Effector CD4-positive, alpha-beta T cell (primary cell): ENCODE results near the gene MAP2K1.
"Not testable (repeated sequence)": the region's sequence is repeated elsewhere in the genome, so short reads cannot be mapped to it uniquely, and the experiment has no call there.

Source experiments
- DNase-seq: peaks from one replicate; pipeline ENCODE4 v3.0.0-alpha.2; 2020

Gene MAP2K1

GRCh38 chr15:66425837-66426236 lies 39.1 kb downstream of the MAP2K1 start:
- DNase-seq = no peak

- no peak for DNase-seq
Measured at GRCh38 chr15:66429117-66429516, 42.4 kb downstream of the MAP2K1 start.

GRCh38 chr15:66429546-66429945 lies 42.8 kb downstream of the MAP2K1 start:
- DNase-seq = no peak

- no peak for DNase-seq
Measured at GRCh38 chr15:66430627-66431255, 44.0 kb downstream of the MAP2K1 start.

- no peak for DNase-seq
Measured at GRCh38 chr15:66433726-66434125, 47.0 kb downstream of the MAP2K1 start.

GRCh38 chr15:66440501-66440900 lies 53.8 kb downstream of the MAP2K1 start:
- DNase-seq = no peak

GRCh38 chr15:66452420-66452819 lies 65.7 kb downstream of the MAP2K1 start:
- DNase-seq = no peak

- no peak for DNase-seq
Measured at GRCh38 chr15:66452971-66453580, 66.4 kb downstream of the MAP2K1 start.

- DNase-seq = no peak
Measured at GRCh38 chr15:66454143-66454542, 67.4 kb downstream of the MAP2K1 start.

- DNase-seq = no peak
Measured at GRCh38 chr15:66456211-66456610, 69.5 kb downstream of the MAP2K1 start.

- no peak for DNase-seq
Measured at GRCh38 chr15:66459818-66460615, 73.3 kb downstream of the MAP2K1 start.

- DNase-seq = not testable (repeated sequence)
Measured at GRCh38 chr15:66461294-66461693, 74.6 kb downstream of the MAP2K1 start.

- DNase-seq = no peak
Measured at GRCh38 chr15:66461917-66462316, 75.2 kb downstream of the MAP2K1 start.

- no peak for DNase-seq
Measured at GRCh38 chr15:66462627-66463026, 75.9 kb downstream of the MAP2K1 start.

GRCh38 chr15:66465294-66465693 lies 78.6 kb downstream of the MAP2K1 start:
- DNase-seq = not testable (repeated sequence)

- not testable (repeated sequence) for DNase-seq
Measured at GRCh38 chr15:66467162-66468040, 80.7 kb downstream of the MAP2K1 start.

- not testable (repeated sequence) for DNase-seq
Measured at GRCh38 chr15:66470825-66471224, 84.1 kb downstream of the MAP2K1 start.

- peak; percentile 14 for DNase-seq
Measured at GRCh38 chr15:66472176-66472999, 85.7 kb downstream of the MAP2K1 start.

GRCh38 chr15:66474135-66474534 lies 87.4 kb downstream of the MAP2K1 start:
- DNase-seq = no peak

GRCh38 chr15:66474963-66475362 lies 88.3 kb downstream of the MAP2K1 start:
- DNase-seq = no peak

- no peak for DNase-seq
Measured at GRCh38 chr15:66476535-66476934, 89.8 kb downstream of the MAP2K1 start.

- DNase-seq = no peak
Measured at GRCh38 chr15:66477011-66477410, 90.3 kb downstream of the MAP2K1 start.
